ENCODE data around the gene ZNF33B. TPM values are rescaled to one million over a fixed set of nuclear protein-coding genes. Genes with fewer than 3 reads are reported as not detected.
"Not testable (repeated sequence)": the region's sequence is repeated elsewhere in the genome, so short reads cannot be mapped to it uniquely, and the experiment has no call there.

The ZNF33B gene
- polyA plus RNA-seq (2013, experiment 1 of 2; ENCODE audit: insufficient read length), result 4.2 TPM
- 5.9 TPM for polyA plus RNA-seq (2013, experiment 2 of 2; ENCODE audit: insufficient read length)

DNA sequence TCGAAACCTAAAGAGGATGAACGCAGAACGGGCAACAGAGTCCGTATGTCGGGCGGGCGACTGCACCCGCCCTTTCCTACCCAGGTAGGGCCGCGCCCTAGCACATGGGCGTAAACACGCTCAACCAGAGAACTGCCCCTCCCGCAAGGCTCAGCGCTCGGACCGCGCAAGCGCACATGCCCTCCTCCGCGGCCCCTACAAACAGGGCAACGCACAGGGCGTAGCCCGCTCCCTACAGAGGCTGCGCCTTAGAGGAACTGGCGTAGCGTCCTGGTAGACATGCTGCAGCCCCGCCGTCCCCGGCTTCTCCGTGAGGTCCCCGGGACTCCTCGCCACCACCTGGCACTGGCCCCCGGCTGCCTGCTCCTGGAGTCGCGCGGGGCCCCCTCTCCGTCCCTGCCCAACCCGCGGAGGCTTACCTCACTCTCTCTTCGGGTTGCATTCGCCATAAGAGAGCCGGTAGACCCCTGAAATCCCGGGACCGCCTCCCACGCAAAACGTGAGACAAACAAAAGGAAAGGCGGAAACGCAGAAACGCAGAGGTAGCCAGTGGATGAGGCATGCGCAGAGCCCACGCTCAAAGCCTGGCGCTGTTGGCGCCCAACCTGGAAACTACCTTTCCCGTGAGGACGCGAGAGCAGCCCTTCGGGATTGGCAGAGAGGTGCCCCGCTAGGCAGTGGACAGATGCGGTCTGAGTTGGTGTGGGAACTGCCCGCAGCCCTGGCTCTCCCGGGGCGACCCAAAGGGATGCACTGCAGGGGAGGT, at the start of gene ZNF33B:
ZNF33B (minus strand) TSS at position 516 of the 766 bp plus-strand sequence. CDS start 1,642 bp downstream, outside the sequence.
- DNase-seq, result peak; percentile 89

- DNase-seq, result no peak
Observed at GRCh38 chr10:42684517-42684916, 46.1 kb upstream of the ZNF33B start.

DNA sequence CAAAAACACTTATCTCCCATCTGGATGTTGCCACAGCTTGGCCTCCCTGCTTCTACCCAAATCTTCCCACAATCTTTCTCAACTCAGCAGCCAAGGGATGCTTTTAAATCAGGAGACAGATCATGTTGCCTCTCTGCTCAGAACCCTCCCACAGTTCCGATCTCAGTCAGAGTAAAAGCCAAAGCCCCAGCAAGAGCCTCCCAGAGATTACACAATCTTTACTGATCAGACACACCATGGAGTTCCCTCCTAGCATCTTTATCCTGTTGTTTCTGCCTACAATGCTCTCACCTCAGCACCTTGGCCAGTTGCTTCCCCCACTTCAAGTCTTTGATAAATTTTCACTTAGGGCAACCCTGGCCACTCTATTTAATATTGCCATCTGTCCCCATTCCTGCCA, 41.9 kb upstream of the ZNF33B start:
- no peak for DNase-seq

DNA sequence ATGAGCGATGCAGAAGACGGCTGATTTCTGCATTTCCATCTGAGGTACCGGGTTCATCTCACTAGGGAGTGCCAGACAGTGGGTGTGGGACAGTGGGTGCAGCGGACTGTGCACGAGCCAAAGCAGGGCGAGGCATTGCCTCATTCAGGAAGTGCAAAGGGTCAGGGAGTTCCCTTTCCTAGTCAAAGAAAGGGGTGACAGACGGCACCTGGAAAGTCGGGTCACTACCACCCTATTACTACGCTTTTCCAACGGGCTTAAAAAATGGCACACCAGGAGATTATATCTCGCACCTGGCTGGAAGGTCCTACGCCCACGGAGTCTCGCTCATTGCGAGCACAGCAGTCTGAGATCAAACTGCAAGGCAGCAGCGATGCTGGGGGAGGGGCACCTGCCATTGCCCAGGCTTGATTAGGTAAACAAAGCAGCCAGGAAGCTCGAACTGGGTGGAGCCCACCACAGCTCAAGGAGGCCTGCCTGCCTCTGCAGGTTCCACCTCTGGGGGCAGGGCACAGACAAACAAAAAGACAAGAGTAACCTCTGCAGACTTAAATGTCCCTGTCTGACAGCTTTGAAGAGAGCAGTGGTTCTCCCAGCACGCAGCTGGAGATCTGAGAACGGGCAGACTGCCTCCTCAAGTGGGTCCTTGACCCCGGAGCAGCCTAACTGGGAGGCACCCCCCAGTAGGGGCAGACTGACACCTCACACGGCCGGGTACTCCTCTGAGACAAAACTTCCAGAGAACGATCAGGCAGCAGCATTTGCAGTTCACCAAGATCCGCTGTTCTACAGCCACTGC, 27.0 kb upstream of the ZNF33B start:
- not testable (repeated sequence) for DNase-seq

- no peak for DNase-seq
Observed at GRCh38 chr10:42654419-42654818, 16.0 kb upstream of the ZNF33B start.

DNA sequence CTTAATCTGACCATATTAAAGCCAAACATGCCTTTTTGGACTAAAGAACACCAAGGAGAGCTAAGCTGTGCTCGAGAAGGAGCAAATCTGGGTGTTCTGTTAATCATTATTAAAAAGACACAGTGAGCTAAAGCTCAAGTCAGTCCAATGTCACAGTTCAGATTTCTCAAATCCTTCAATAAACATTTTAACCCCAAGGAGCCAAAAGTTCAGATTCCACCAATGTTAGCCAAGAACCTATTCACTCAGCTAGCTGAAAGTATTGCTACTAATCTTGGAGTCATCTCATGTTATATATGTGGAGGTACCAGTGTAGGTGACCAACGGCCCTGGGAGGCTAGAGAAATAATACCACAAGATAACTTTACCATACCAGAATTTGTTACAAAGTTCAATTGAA, 14.5 kb upstream of the ZNF33B start:
- no peak for DNase-seq

GRCh38 chr10:42650374-42650773, 12.0 kb upstream of the ZNF33B start:
- DNase-seq, result no peak

- DNase-seq, result no peak
Observed at GRCh38 chr10:42648512-42648911, 10.1 kb upstream of the ZNF33B start.

- DNase-seq, result no peak
Observed at GRCh38 chr10:42646687-42647640, 8.6 kb upstream of the ZNF33B start.

GRCh38 chr10:42646214-42646613, 7.8 kb upstream of the ZNF33B start:
- DNase-seq, result no peak

- DNase-seq, result no peak
Observed at GRCh38 chr10:42645516-42645915, 7.1 kb upstream of the ZNF33B start.

- DNase-seq, result no peak
Observed at GRCh38 chr10:42645103-42645502, 6.7 kb upstream of the ZNF33B start.

DNA sequence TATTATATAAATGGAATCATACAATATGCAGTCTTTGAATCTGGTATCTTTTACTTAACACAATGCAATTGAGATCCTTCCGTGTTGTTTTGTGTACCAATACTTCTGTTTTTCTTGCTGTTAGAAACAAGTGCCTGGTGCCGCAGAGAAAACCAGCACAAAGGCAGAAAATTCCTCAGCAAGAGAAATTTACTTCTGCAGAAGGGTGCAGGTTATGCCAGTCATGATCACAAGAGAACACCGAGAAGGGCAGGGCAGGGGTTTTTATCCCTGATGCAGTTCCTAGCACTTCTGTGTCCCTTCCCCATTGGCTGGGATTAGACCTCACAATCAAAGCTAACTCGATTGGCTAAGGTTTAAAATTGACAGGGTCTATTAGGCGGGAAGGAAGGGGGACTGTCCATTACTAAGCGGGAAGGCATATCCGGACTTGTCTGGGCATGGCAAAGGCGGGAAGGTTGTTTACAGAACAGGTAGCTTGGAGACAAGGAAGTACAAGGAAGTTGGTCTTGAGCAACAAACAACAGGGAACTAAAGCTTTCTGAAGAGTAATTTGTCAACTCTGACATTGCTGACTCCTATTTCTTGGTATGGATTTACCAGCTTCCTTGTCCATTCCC, 2.4 kb upstream of the ZNF33B start:
- DNase-seq, result no peak

- no peak for DNase-seq
Observed at GRCh38 chr10:42638821-42639270, 476 bp upstream of the ZNF33B start.

DNA sequence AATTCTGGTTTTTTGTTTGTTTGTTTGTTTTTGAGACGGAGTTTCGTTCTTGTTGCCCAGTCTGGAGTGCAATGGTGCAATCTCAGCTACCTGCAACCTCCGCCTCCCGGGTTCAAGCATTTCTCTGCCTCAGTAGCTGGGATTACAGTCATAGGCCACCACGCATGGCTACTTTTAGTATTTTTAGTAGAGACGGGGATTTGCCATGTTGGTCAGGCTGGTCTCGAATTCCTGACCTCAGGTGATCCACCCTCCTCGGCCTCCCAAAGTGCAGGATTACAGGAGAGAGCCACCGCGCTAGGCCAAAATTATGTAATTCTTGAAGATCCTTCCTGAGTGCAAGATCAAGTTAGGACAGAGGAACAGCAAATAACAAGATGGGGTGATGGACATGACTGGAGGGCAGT, 719 bp downstream of the ZNF33B start:
- no peak for DNase-seq

DNA sequence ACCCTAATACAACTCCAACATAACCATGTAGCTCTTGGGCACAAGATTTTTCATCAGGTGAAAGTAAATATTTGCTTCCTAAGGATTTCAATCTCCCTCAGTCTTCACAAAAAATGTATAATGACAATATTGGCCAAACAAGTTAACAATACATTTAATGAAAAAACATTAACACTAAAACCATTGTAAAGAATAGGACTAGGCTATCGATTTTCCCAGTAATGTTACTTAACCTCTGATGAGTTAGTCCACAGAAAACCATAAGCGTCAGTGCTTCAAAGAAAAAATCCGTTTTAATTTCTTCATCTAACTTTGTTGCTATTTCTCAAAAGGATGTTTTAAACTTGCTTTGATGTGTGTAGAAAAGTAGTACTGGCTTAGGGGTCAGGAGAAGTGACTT, 1.2 kb downstream of the ZNF33B start:
- no peak for DNase-seq

GRCh38 chr10:42635098-42635497, 3.3 kb downstream of the ZNF33B start:
- no peak for DNase-seq

- no peak for DNase-seq
Observed at GRCh38 chr10:42632564-42632963, 5.8 kb downstream of the ZNF33B start.

- DNase-seq, result no peak
Observed at GRCh38 chr10:42630537-42631134, 7.7 kb downstream of the ZNF33B start.

- DNase-seq, result no peak
Observed at GRCh38 chr10:42623929-42624328, 14.4 kb downstream of the ZNF33B start.

- DNase-seq, result no peak
Observed at GRCh38 chr10:42618424-42618823, 19.9 kb downstream of the ZNF33B start.

DNA sequence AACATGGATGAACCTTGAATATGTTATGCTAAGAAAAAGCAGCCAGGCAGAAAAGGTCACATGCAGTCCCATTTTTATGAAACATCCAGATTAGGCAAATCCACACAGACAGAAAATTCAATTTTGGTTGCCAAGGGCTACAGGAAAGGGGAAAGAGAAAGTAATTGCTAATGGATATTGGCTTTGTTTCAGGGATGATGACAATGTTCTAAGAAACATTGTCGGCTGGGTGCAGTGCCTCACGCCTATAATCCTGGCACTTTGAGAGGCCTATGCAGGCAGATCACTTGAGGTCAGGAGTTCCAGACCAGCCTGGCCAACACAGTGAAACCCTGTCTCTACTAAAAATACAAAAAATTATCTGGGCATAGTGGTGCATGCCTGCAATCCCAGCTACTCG, 23.0 kb downstream of the ZNF33B start:
- no peak for DNase-seq
